Skin epidermis (tissue), 12 donors: ENCODE results near the gene MACF1.

ENCODE experiments used
- H3K27ac ChIP-seq, 21 experiments: fragments of 200-600 bp; sonication (generic) in 11 of 21; one replicate each; pipeline ENCODE4 v1.5.0; 2020; ENCODE audit warnings: mild to moderate bottlenecking in 3 of 21, inconsistent platforms in 2 of 21, moderate library complexity in 2 of 21
- H3K4me3 ChIP-seq, 7 experiments: fragments of 200-600 bp; sonication (generic) in 2 of 7; one replicate each; pipeline ENCODE4 v1.5.0; 2020; ENCODE audit warnings: inconsistent platforms in 2 of 7, mild to moderate bottlenecking in 2 of 7, moderate library complexity in 1 of 7

The MACF1 gene

GRCh38 chr1:39243302-39243701 lies 38.8 kb downstream of the MACF1 start:
- Histone ChIP-seq H3K4me3 (no peak overlapping the region), H3K27ac (no peak overlapping the region)

DNA sequence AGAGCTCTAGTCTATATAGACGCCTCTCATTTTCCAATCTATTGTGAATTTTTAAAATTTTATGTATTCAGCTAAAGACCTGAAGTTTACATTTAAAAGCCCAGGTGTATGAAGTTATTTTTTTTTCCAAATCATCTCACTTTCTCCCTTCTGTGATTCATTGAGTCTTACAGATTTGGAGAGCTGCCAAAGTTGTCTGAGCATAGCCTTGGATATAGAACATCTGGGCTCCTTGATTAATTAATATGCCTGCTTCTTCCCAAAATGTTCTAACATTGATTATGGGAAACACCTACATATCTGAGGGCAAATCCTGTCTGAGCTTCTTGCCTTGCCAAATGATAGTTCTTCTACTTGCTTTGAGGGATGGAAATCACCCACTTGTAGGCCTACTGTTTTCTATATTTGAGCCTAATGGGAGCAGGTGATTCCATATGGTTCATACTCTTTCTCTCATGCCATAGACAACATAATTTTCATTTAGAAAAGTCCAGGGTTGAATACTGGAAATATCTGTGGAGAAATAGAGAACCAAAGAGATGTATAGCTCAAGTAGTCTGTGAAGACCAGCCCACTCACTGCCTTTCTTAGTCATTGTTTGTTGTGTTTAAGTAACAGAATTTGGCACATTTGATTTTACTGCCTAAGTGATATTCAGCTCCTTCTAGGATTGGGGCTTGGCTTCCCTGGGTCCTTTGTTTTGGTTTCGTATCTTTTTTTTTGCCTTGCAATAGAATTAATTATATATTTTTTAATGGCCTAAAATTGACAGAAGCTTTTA lies 46.2 kb downstream of the MACF1 start:
- H3K27ac ChIP-seq: no peak overlapping the region

DNA sequence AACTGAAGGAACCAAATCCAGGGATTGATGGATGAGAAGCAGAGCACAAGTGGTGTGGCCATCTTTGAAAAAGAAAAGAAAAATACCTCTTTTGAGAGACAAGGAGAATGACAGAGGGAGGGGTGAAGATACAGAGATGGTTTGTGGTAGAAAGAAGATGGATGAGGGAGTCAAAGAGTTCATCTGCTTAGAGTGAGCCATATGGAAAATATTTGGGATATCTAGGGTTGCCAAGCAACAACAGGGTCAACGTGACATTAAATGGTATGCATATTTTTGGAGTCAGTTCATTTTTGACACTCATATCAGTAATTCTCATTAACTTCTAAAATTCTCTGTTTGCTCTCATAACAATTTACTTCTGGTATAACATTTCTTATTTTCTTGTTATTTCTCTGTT lies 50.7 kb downstream of the MACF1 start:
- Histone ChIP-seq H3K4me3 (no peak overlapping the region), H3K27ac (peak overlapping the region in 1 of 21 experiments; percentile 32)

More for the DNA sequence above, 46.2 kb downstream of the MACF1 start:
- H3K4me3 ChIP-seq: no peak overlapping the region

DNA sequence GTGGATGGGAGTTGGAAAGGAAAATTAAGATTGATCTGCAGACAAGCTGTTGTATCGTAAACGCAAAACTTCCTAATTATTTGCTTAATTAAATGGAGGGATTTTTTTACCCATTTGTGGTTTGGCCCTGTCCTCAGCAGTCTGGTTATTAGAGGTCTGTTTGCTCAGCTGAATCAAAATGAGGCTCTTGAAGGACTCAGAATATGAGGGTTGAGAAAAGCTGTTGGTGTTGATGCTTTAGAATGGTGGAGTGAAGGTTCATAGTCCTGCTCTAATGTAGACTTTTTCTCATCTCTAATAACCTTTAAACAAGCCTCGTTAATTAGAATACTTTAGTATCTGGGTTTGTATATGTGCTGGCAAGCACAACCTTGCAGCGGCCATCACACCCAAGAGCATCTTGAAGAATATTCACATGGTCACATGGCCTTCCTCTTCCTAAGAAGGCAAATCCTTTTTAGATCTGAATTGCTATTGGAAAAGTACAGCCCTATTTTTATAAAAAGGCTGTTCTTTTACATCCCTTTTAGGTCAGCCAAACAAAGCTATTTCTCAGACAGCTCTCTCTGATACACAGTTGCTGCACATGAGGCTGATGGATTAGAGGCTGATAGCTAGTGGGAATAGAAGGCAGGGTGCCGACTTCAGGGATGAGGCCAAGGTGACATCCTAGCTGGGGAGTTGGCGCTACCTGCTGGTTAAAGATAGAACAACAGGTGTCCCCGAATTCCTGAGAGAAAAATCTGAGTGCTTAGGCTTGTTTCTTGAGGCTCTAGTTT lies 53.8 kb downstream of the MACF1 start:
- peak overlapping the region in 3 of 21 experiments; percentile 9 to 24 (median 17) for H3K27ac ChIP-seq

DNA sequence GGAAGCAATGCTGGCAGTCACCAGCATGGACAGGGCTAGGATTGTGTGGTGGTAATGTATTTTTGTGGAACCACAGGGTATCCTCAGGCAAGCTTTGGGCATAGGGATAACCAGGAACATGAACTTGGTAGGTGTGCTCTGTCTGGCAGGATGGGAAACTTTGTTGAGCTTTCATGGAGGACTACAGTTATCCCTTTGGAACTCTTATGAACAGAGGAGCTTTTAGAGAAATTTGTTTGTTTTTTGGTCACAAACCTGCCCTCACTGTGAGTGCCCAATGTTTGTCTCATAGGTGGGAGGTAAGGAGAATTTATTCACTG lies 54.4 kb downstream of the MACF1 start:
- Histone ChIP-seq H3K27ac (peak overlapping the region in 3 of 21 experiments; percentile 9 to 24 (median 17)), H3K4me3 (no peak overlapping the region)

More for the DNA sequence above, 53.8 kb downstream of the MACF1 start:
- no peak overlapping the region for H3K4me3 ChIP-seq

GRCh38 chr1:39261712-39262221 lies 57.3 kb downstream of the MACF1 start:
- no peak overlapping the region for H3K4me3 ChIP-seq
- H3K27ac ChIP-seq: no peak overlapping the region

DNA sequence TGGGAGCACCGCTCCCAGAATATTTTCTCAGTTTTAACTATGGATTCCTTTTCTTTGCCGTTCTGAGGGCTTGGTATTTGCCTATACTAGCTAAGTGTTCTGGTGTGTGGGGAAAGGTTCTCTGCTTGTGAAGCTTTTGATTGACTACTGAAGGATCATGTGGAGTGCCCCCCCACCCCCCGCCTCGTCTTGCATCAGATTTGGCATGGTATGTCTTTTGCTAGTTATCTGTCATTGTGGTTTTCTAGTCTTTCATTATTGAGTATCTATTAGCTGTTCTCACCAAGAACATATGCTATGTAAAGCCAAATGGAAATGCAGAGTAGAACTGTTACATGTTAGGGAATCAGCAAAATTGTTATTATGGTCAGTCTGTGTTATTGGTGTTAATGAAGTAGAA lies 58.3 kb downstream of the MACF1 start:
- Histone ChIP-seq H3K4me3 (no peak overlapping the region), H3K27ac (peak overlapping the region in 3 of 21 experiments; percentile 7 to 44 (median 8))

DNA sequence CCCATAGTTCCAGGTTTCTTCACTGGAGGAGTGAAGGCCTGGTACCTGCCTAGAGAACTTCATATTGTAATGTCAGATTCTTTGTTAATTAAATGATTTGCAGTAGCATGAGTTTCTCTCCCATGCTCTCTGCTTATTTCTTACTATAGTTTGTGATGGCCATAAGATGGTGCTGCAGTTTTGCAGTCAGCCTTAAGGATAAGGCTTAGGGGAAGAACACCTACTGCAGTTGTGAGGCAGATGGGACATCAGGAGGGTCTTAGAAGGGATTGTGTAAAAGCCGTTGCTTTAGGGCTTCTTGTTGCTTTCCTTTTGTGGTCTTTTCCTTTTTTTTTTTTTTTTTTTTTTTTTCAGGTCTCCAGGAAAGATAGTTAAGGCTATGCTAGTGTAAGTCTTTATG lies 61.8 kb downstream of the MACF1 start:
- Histone ChIP-seq H3K4me3 (no peak overlapping the region), H3K27ac (no peak overlapping the region)

GRCh38 chr1:39266792-39267191 lies 62.3 kb downstream of the MACF1 start:
- peak overlapping the region in 1 of 21 experiments; percentile 33 for H3K27ac ChIP-seq
- no peak overlapping the region for H3K4me3 ChIP-seq

- Histone ChIP-seq H3K4me3 (peak overlapping the region in 5 of 7 experiments; percentile 1 to 36 (median 12)), H3K27ac (peak overlapping the region in 19 of 21 experiments; percentile 23 to 78 (median 66))
Measured at GRCh38 chr1:39268112-39268581, 63.7 kb downstream of the MACF1 start.

GRCh38 chr1:39268906-39269305 lies 64.4 kb downstream of the MACF1 start:
- H3K4me3 ChIP-seq: peak overlapping the region in 2 of 7 experiments; percentile 20 to 36
- H3K27ac ChIP-seq: peak overlapping the region in 18 of 21 experiments; percentile 24 to 78 (median 67)

DNA sequence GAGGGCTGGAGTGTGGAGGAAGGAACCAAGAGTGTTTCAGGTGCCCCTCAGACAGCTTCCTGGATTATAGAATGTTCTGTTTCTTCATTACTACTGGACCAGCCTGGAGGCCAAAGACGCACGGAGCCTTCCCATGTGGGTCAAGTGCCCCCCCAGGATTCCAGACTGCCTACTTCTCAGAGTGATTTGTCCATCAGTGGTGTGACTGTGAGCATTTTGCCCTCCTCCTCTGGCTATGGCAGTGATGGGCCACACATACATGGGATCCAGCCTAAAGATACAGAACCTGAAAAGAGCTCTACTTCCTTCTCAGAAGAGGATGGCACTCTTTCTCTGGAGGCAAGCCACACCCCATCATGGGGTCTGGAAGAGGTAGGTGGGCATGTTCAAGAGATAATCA lies 64.9 kb downstream of the MACF1 start:
- Histone ChIP-seq H3K4me3 (peak overlapping the region in 2 of 7 experiments; percentile 2 to 36), H3K27ac (peak overlapping the region in 14 of 21 experiments; percentile 1 to 78 (median 64))

DNA sequence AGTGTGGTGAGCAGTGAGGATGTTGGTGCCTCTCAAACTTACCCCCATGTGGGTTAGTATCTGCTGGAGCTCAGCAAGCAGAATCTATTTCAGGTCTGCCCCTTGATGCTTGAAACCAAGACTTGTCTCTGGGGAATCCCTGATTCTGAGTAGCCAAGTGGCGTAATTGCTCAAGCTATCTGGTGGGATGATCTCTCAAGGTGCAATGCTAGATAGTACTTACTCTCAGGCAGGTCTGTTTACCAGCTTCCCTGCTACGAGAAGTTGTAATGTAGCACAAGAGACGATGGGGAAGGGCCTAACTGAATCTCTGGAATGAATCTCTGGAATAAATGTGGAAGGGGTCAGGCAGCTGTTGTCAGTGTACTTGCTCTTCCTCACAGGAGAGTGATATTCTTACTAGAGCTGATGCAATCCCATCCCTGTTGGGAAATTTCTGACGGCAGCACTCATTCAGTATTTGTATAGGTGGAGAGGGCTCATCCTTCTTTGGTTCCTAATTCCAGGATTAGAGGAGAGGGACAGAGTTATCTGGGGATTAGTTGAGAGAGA lies 65.4 kb downstream of the MACF1 start:
- Histone ChIP-seq H3K4me3 (peak overlapping the region in 2 of 7 experiments; percentile 2 to 36), H3K27ac (peak overlapping the region in 12 of 21 experiments; percentile 1 to 78 (median 52))

- H3K27ac ChIP-seq: peak overlapping the region in 4 of 21 experiments; percentile 1 to 78 (median 8)
Measured at GRCh38 chr1:39270368-39270767, 65.9 kb downstream of the MACF1 start.

DNA sequence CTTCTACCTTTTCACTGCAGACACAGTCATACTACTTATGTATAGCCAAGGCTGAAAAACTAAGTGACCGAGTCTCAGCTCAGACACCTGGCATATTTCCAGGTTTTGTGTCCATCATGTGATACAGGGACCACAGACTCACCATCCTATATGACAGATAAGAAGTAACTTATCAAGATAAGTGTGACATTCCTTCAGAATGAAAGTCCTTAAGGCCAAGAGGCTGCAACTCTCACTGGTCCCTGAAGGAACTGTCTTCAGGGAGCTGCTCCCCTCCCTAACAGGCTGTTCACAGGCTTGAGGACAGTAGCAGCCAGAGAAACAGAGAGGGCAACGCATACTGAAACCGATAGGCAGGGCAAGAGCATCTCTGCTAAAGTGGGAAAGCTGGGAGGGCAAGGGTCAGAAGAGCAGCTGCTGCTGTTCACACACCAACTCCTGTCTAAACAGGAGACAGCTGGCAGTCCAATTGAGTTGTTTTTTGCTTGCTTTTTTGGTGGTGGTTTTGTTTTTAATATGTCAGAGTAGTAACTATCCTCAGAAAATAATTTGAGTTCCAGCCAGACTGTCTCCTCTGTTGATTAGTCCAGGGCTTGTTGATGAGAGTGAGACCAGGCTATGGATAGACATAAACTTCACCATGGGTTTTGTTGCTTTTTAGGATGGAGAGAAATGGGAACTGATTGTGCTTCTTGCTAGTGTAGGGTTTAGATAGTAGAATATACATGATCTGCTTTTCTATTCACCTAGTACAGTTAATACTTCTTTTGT lies 67.7 kb downstream of the MACF1 start:
- peak overlapping the region in 6 of 21 experiments; percentile 6 to 52 (median 23) for H3K27ac ChIP-seq
- H3K4me3 ChIP-seq: no peak overlapping the region

More at GRCh38 chr1:39270368-39270767, 65.9 kb downstream of the MACF1 start:
- no peak overlapping the region for H3K4me3 ChIP-seq

GRCh38 chr1:39272798-39273469 lies 68.4 kb downstream of the MACF1 start:
- Histone ChIP-seq H3K4me3 (no peak overlapping the region), H3K27ac (peak overlapping the region in 6 of 21 experiments; percentile 13 to 53 (median 37))

- Histone ChIP-seq H3K4me3 (no peak overlapping the region), H3K27ac (peak overlapping the region in 9 of 21 experiments; percentile 6 to 56 (median 39))
Measured at GRCh38 chr1:39275836-39276507, 71.5 kb downstream of the MACF1 start.

DNA sequence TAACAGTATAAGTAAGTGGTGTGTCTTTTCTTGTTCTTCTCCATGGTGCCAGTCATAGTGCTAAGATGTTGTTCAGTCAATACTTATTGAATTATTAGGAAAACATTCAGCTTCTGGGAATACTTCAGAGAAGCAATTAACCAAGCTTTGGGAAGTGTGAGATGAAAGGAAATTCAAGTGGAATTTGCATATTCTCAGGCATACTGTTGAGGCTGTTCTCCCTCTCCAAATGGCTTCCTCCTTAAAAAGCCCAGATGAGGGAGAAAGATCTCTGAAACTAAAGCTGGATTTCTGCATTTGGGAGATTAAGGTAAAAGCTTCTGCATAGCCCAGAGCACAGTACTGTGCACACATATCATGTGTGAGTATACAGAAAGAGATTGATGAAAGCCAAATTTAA lies 73.4 kb downstream of the MACF1 start:
- no peak overlapping the region for H3K4me3 ChIP-seq
- peak overlapping the region in 5 of 21 experiments; percentile 2 to 37 (median 14) for H3K27ac ChIP-seq
